IPS DF 6.9 (cell line): Measurements from ENCODE around the gene OR14A2.
"Not testable (repeated sequence)": the region's sequence is repeated elsewhere in the genome, so short reads cannot be mapped to it uniquely, and the experiment has no call there.

Experiments
- DNase-seq: peaks from one replicate; pipeline ENCODE4 v3.0.0-alpha.2; 2013; ENCODE audit warnings: low read depth, low spot score
- H3K27ac ChIP-seq: one replicate; pipeline ENCODE4 v1.5.1; 2013; ENCODE audit warnings: low read length, control low read depth
- H3K27me3 ChIP-seq: 2 replicates; pipeline ENCODE4 v1.6.1; 2013; ENCODE audit warnings: mild to moderate bottlenecking, low read length; ENCODE audit not compliant: control insufficient read depth, insufficient read depth
- H3K36me3 ChIP-seq: 2 replicates; pipeline ENCODE4 v1.6.1; 2013; ENCODE audit warnings: low read length; ENCODE audit not compliant: control insufficient read depth, insufficient read depth
- H3K4me1 ChIP-seq: 2 replicates; pipeline ENCODE4 v1.6.1; 2013; ENCODE audit warnings: low read length; ENCODE audit not compliant: control insufficient read depth, insufficient read depth
- H3K4me3 ChIP-seq: 2 replicates; pipeline ENCODE4 v1.5.1; 2013; ENCODE audit warnings: mild to moderate bottlenecking, low read length
- H3K9me3 ChIP-seq: 2 replicates; pipeline ENCODE4 v1.6.1; 2013; ENCODE audit warnings: low read length, inconsistent platforms; ENCODE audit not compliant: control insufficient read depth, insufficient read depth
- WGBS: extraction: QIAGEN DNeasy Blood & Tissue Kit; methylation state at CpG from one replicate; pipeline ENCODE4 v1.1.7; 2013; ENCODE audit warnings: mixed read lengths, missing lambda C conversion rate; ENCODE audit not compliant: insufficient read length, insufficient coverage; 5-methylcytosine and 5-hydroxymethylcytosine counted together

Gene OR14A2

GRCh38 chr1:247738315-247738714 is 9.6 kb downstream of the OR14A2 start, which contains the start of gene OR14K1:
TSS of gene OR14K1 (plus strand) at chr1:247738615. CDS start at chr1:247738615, 0 bp downstream.
- Histone ChIP-seq H3K36me3 (no peaks in the 10 kb centered on the region), H3K9me3 (no peaks in the 10 kb centered on the region), H3K4me1 (no peaks in the 10 kb centered on the region; the same call in 1 of the 2 replicates), H3K27me3 (no peaks in the 10 kb centered on the region), H3K4me3 (no peak within 1 kb of the TSS), H3K27ac (no peak within 1 kb of the TSS)
- WGBS: no CpG with 5 or more reads among the region's 1 CpG
- no peak for DNase-seq

- Histone ChIP-seq H3K4me1 (no peaks in the 10 kb centered on the region), H3K4me3 (no peak overlapping the region), H3K9me3 (no peaks in the 10 kb centered on the region), H3K27me3 (no peaks in the 10 kb centered on the region), H3K36me3 (no peaks in the 10 kb centered on the region), H3K27ac (no peak overlapping the region)
- no peak for DNase-seq
- WGBS: no CpG with 5 or more reads among the region's 4 CpGs
Measured at GRCh38 chr1:247721222-247721621, 26.7 kb downstream of the OR14A2 start.

- H3K27ac ChIP-seq: no peak within 1 kb of the TSS
- no peaks in the 10 kb centered on the region for H3K36me3 ChIP-seq
- no peak within 1 kb of the TSS for H3K4me3 ChIP-seq
- no peaks in the 10 kb centered on the region for H3K9me3 ChIP-seq
- no peak for DNase-seq
- H3K4me1 ChIP-seq: no peaks in the 10 kb centered on the region
- no peaks in the 10 kb centered on the region for H3K27me3 ChIP-seq
- no CpG with 5 or more reads among the region's 3 CpGs for WGBS
Measured at GRCh38 chr1:247716546-247716945, 31.4 kb downstream of the OR14A2 start, which contains the start of gene OR6F1. TSS of gene OR6F1 (minus strand) at chr1:247716646. CDS start at chr1:247712755, 3,891 bp downstream.

GRCh38 chr1:247713753-247714152 is 34.2 kb downstream of the OR14A2 start:
- Histone ChIP-seq H3K9me3 (no peaks in the 10 kb centered on the region), H3K27ac (no peak overlapping the region), H3K4me1 (no peaks in the 10 kb centered on the region), H3K4me3 (no peak overlapping the region), H3K27me3 (no peaks in the 10 kb centered on the region), H3K36me3 (no peaks in the 10 kb centered on the region)
- no CpG with 5 or more reads among the region's 7 CpGs for WGBS
- DNase-seq: no peak

- not testable (repeated sequence) for DNase-seq, H3K4me3 ChIP-seq, H3K27ac ChIP-seq, H3K4me1 ChIP-seq, H3K9me3 ChIP-seq, H3K36me3 ChIP-seq, H3K27me3 ChIP-seq
- no CpG with 5 or more reads among the region's 8 CpGs for whole genome bisulfite sequencing
Measured at GRCh38 chr1:247710681-247711080, 37.3 kb downstream of the OR14A2 start.

- Histone ChIP-seq H3K27ac (no peak overlapping the region), H3K4me3 (no peak overlapping the region), H3K9me3 (no peaks in the 10 kb centered on the region), H3K27me3 (no peaks in the 10 kb centered on the region), H3K4me1 (no peaks in the 10 kb centered on the region), H3K36me3 (no peaks in the 10 kb centered on the region)
- DNase-seq: no peak
- no CpG with 5 or more reads among the region's 1 CpG for WGBS
Measured at GRCh38 chr1:247701338-247701737, 46.6 kb downstream of the OR14A2 start.

- no peaks in the 10 kb centered on the region for H3K9me3 ChIP-seq
- H3K4me1 ChIP-seq: no peaks in the 10 kb centered on the region
- H3K27me3 ChIP-seq: no peaks in the 10 kb centered on the region
- no peak overlapping the region for H3K27ac ChIP-seq
- WGBS: no CpG with 5 or more reads among the region's 7 CpGs
- H3K4me3 ChIP-seq: no peak overlapping the region
- DNase-seq: peak; percentile 83
- H3K36me3 ChIP-seq: no peaks in the 10 kb centered on the region
Measured at GRCh38 chr1:247681288-247681897, 66.5 kb downstream of the OR14A2 start.

- Histone ChIP-seq H3K4me3 (no peak overlapping the region), H3K9me3 (no peaks in the 10 kb centered on the region), H3K27ac (no peak overlapping the region), H3K4me1 (no peaks in the 10 kb centered on the region), H3K36me3 (no peaks in the 10 kb centered on the region), H3K27me3 (no peaks in the 10 kb centered on the region)
- no CpG with 5 or more reads among the region's 4 CpGs for WGBS
- no peak for DNase-seq
Measured at GRCh38 chr1:247680171-247680570, 67.8 kb downstream of the OR14A2 start.

GRCh38 chr1:247679639-247680038 is 68.3 kb downstream of the OR14A2 start, which contains the start of gene OR13G1:
TSS of gene OR13G1 (minus strand) at chr1:247679739. CDS start at chr1:247673041, 6,698 bp downstream.
- Histone ChIP-seq H3K4me3 (no peak within 1 kb of the TSS), H3K4me1 (no peaks in the 10 kb centered on the region), H3K36me3 (no peaks in the 10 kb centered on the region), H3K27me3 (no peaks in the 10 kb centered on the region), H3K9me3 (no peaks in the 10 kb centered on the region), H3K27ac (no peak within 1 kb of the TSS)
- no CpG with 5 or more reads among the region's 1 CpG for WGBS
- no peak for DNase-seq
